ENCODE data around the gene CDAN1. TPM values are rescaled to one million over a fixed set of nuclear protein-coding genes. Genes with fewer than 3 reads are reported as not detected.

The CDAN1 gene
- total and polyA plus RNA-seq, 10 of the 15 experiments (the other 5 are each of a cell fraction or from before 2014, with no cell fraction given) = 0.56 to 14.2 (median 6.7) TPM

DNA sequence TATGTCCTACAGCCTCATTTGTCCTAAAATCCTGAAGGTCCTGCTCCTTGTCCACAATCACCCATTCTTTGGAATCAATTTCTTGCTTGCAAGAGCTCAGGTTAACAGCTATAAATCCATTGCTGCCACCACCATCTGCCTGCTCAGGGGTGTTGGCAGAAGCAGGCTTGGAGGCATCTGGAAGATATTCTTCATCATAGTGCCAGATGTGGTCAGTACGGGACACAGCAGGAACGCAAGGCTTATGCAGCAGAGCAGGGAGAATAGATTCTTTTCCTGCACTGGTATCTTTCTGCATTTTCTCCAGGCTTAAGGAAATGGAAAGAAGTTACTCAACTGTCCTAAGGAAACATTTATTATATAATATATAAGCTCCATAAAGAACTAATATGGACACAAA, 38.5 kb upstream of the CDAN1 start:
- Histone ChIP-seq H3K4me3 (no peak overlapping the region), H2AFZ (ENCODE audit: control insufficient read depth, low read depth, low read length) (no peak overlapping the region), H3K4me1 (ENCODE audit: control insufficient read depth, insufficient read depth, low read length) (no peaks in the 10 kb centered on the region), H3K27ac (ENCODE audit: control insufficient read depth, insufficient read depth) (no peak overlapping the region), H3K36me3 (ENCODE audit: control insufficient read depth in 2 of 2, insufficient read depth in 2 of 2, low read length in 1 of 2) (0 out of 4 replicates have a peak, but pooled peaks cover 0 to 6% of the 10 kb centered on the region in 2 experiments), H3K9me3 (replicated peaks; ENCODE audit: control insufficient read depth, insufficient read depth, low read length) (no peaks in the 10 kb centered on the region), H3K27me3 (replicated peaks in 1 of 2; ENCODE audit: control insufficient read depth in 2 of 2, insufficient read depth in 2 of 2, low read length in 1 of 2) (no peaks in the 10 kb centered on the region), H3K9ac (ENCODE audit: control insufficient read depth, insufficient read depth, low read length) (no peak overlapping the region), H4K20me1 (ENCODE audit: control insufficient read depth, insufficient read depth) (no peaks in the 10 kb centered on the region), H3K4me2 (ENCODE audit: control insufficient read depth, insufficient read depth) (no peak overlapping the region), H3K79me2 (ENCODE audit: control insufficient read depth, insufficient read depth, low read length) (no peaks in the 10 kb centered on the region)
- RAD21 ChIA-PET (ENCODE audit: unreplicated experiment) = no interaction called here
- CTCF ChIA-PET = interaction anchor here (1.2 kb wide), 1 partner anchor 151 kb away, joined by 4 read pairs; no protein-coding TSS in a partner anchor
- no TSS peak for BruUV-seq (replicated peaks)
- in situ Hi-C loops (cut with MboI) = no loop called here
- no peak for ATAC-seq
- SMC1A ChIA-PET (ENCODE audit: uncharacterized antibody, unreplicated experiment) = interaction anchor here (0.7 to 1.0 kb wide), 2 partner anchors 9 to 148 kb away, joined by 3 to 5 read pairs; no protein-coding TSS in a partner anchor
- POLR2A ChIA-PET = no interaction called here
- 77% methylated on average over 2 of the region's 2 CpGs for WGBS (ENCODE audit: insufficient coverage, insufficient replicate concordance, low lambda C conversion rate, missing lambda C conversion rate)
- no peak for FAIRE-seq
- intact Hi-C loops (cut with micrococcal nuclease; ENCODE audit: unreplicated experiment) = no loop called here
- no peak for DNase-seq (ENCODE audit: low read depth, low spot score)
- no peak for TF ChIP-seq RUNX3 (IDR thresholded peaks at IDR 0.05; ENCODE audit: low read length)
- TF ChIP-seq, protein P1, sequence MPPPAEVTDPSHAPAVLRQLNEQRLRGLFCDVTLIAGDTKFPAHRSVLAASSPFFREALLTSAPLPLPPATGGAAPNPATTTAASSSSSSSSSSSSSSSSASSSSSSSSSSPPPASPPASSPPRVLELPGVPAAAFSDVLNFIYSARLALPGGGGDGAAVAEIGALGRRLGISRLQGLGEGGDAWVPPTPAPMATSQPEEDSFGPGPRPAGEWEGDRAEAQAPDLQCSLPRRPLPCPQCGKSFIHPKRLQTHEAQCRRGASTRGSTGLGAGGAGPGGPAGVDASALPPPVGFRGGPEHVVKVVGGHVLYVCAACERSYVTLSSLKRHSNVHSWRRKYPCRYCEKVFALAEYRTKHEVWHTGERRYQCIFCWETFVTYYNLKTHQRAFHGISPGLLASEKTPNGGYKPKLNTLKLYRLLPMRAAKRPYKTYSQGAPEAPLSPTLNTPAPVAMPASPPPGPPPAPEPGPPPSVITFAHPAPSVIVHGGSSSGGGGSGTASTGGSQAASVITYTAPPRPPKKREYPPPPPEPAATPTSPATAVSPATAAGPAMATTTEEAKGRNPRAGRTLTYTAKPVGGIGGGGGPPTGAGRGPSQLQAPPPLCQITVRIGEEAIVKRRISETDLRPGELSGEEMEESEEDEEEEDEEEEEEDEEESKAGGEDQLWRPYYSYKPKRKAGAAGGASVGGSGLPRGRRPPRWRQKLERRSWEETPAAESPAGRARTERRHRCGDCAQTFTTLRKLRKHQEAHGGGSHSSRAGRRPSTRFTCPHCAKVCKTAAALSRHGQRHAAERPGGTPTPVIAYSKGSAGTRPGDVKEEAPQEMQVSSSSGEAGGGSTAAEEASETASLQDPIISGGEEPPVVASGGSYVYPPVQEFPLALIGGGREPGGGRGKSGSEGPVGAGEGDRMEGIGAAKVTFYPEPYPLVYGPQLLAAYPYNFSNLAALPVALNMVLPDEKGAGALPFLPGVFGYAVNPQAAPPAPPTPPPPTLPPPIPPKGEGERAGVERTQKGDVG (CRISPR knock-in tag; IDR thresholded peaks at IDR 0.05) = no peak
- no peak for TF ChIP-seq RBBP5 (conservative IDR thresholded peaks at IDR 0.05)
- TF ChIP-seq CHD2 (IDR thresholded peaks at IDR 0.05; ENCODE audit: borderline replicate concordance, low read depth, low read length) = no peak
- no peak for TF ChIP-seq STAT3 (IDR thresholded peaks at IDR 0.05; ENCODE audit: low read depth, low read length)
- TF ChIP-seq BACH1 (IDR thresholded peaks at IDR 0.05; ENCODE audit: borderline replicate concordance) = no peak
- no peak for TF ChIP-seq HCFC1 (IDR thresholded peaks at IDR 0.05; ENCODE audit: low read length)
- TF ChIP-seq, protein P2, sequence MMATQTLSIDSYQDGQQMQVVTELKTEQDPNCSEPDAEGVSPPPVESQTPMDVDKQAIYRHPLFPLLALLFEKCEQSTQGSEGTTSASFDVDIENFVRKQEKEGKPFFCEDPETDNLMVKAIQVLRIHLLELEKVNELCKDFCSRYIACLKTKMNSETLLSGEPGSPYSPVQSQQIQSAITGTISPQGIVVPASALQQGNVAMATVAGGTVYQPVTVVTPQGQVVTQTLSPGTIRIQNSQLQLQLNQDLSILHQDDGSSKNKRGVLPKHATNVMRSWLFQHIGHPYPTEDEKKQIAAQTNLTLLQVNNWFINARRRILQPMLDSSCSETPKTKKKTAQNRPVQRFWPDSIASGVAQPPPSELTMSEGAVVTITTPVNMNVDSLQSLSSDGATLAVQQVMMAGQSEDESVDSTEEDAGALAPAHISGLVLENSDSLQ (IDR thresholded peaks at IDR 0.05) = no peak
- TF ChIP-seq, protein P3, sequence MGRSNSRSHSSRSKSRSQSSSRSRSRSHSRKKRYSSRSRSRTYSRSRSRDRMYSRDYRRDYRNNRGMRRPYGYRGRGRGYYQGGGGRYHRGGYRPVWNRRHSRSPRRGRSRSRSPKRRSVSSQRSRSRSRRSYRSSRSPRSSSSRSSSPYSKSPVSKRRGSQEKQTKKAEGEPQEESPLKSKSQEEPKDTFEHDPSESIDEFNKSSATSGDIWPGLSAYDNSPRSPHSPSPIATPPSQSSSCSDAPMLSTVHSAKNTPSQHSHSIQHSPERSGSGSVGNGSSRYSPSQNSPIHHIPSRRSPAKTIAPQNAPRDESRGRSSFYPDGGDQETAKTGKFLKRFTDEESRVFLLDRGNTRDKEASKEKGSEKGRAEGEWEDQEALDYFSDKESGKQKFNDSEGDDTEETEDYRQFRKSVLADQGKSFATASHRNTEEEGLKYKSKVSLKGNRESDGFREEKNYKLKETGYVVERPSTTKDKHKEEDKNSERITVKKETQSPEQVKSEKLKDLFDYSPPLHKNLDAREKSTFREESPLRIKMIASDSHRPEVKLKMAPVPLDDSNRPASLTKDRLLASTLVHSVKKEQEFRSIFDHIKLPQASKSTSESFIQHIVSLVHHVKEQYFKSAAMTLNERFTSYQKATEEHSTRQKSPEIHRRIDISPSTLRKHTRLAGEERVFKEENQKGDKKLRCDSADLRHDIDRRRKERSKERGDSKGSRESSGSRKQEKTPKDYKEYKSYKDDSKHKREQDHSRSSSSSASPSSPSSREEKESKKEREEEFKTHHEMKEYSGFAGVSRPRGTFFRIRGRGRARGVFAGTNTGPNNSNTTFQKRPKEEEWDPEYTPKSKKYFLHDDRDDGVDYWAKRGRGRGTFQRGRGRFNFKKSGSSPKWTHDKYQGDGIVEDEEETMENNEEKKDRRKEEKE (IDR thresholded peaks at IDR 0.05) = no peak
- no peak for TF ChIP-seq SIX5 (IDR thresholded peaks at IDR 0.05; ENCODE audit: low read depth, low read length, severe bottlenecking)
- no peak for TF ChIP-seq NR2F1 (conservative IDR thresholded peaks at IDR 0.05)
- TF ChIP-seq, protein P4, sequence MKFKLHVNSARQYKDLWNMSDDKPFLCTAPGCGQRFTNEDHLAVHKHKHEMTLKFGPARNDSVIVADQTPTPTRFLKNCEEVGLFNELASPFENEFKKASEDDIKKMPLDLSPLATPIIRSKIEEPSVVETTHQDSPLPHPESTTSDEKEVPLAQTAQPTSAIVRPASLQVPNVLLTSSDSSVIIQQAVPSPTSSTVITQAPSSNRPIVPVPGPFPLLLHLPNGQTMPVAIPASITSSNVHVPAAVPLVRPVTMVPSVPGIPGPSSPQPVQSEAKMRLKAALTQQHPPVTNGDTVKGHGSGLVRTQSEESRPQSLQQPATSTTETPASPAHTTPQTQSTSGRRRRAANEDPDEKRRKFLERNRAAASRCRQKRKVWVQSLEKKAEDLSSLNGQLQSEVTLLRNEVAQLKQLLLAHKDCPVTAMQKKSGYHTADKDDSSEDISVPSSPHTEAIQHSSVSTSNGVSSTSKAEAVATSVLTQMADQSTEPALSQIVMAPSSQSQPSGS (IDR thresholded peaks at IDR 0.05; ENCODE audit: low read length) = no peak
- no peak for TF ChIP-seq NFYA (IDR thresholded peaks at IDR 0.05; ENCODE audit: borderline replicate concordance, low read depth, low read length)
- no peak for TF ChIP-seq GABPA (IDR thresholded peaks at IDR 0.05; ENCODE audit: low read depth)
- TF ChIP-seq ETV6 (conservative IDR thresholded peaks at IDR 0.05 in 1 of 2, IDR thresholded peaks at IDR 0.05 in 1 of 2; ENCODE audit: borderline replicate concordance in 1 of 2, low read depth in 1 of 2) = no peak

All from GM12878 (cell line).